ENCODE data around the gene SLC38A4. TPM values are rescaled to one million over a fixed set of nuclear protein-coding genes. Genes with fewer than 3 reads are reported as not detected.

Gene SLC38A4
- total RNA-seq, 1 experiment from 2014 or later: 0.96 TPM

DNA sequence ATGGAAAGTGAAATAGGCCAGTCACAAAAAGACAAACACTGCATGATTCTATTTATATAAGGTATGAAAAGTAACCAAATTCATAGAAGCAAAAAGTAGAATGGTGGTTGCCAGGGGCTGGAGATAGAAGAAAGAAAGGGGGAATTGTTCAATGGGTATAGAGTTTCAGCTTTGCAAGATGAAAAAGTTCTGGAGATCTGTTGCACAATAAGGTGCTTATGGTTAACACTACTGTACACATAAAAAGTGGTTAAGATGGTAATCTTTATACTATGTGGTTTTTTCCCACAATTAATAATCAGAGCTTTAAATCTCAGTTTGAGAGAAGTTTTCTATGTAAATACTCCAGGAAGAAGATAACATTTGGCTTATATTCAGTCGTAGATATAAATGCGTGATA, 73.4 kb downstream of the SLC38A4 start:
- H3K9me3 ChIP-seq (ENCODE audit: control insufficient read depth, low read depth, low read length): no peaks in the 10 kb centered on the region
- H2BK20ac ChIP-seq (ENCODE audit: low read depth, low read length, poor library complexity, severe bottlenecking): no peak overlapping the region
- no peaks in the 10 kb centered on the region for H3K4me1 ChIP-seq (ENCODE audit: insufficient read depth, low read length)
- no peaks in the 10 kb centered on the region for H3K27me3 ChIP-seq (ENCODE audit: insufficient read depth, low read length)
- H3K4me2 ChIP-seq (ENCODE audit: insufficient read depth, insufficient read length, low read length): no peak overlapping the region
- H3K79me1 ChIP-seq (ENCODE audit: insufficient read depth, low read depth, low read length, poor library complexity, severe bottlenecking): no peaks in the 10 kb centered on the region
- H2BK5ac ChIP-seq (ENCODE audit: insufficient read length, low read length): no peak overlapping the region
- no peaks in the 10 kb centered on the region for H4K20me1 ChIP-seq (ENCODE audit: control insufficient read depth, insufficient read depth, insufficient read length)
- H2AFZ ChIP-seq (ENCODE audit: low read length): no peak overlapping the region
- Mint-ChIP-seq H3K9me3 (peaks cover 9 to 10% of the 10 kb centered on the region in 2 experiments; a peak in 4 of 5 replicates), H3K4me3 (no peak overlapping the region), H3K27ac (no peak overlapping the region; a peak in 1 of 7 replicates), H3K36me3 (ENCODE audit: insufficient read depth in 1 of 3, low read depth in 3 of 3) (no peaks in the 10 kb centered on the region), H3K27me3 (ENCODE audit: low read depth) (no peaks in the 10 kb centered on the region), H3K4me1 (no peaks in the 10 kb centered on the region)
- H2BK120ac ChIP-seq (ENCODE audit: low read depth, low read length, poor library complexity, severe bottlenecking): no peak overlapping the region
- no peak overlapping the region for H2BK15ac ChIP-seq (ENCODE audit: low read depth, low read length)
- no peak overlapping the region for H2BK12ac ChIP-seq (ENCODE audit: insufficient read length, low read depth, low read length)
- H4K91ac ChIP-seq (ENCODE audit: insufficient read length, low read depth, low read length): no peak overlapping the region
- H3K14ac ChIP-seq (ENCODE audit: insufficient read depth, low read length): no peak overlapping the region
- no peaks in the 10 kb centered on the region for H3K23me2 ChIP-seq (ENCODE audit: insufficient read length, low read depth, low read length, poor library complexity, severe bottlenecking)
- H3K18ac ChIP-seq (ENCODE audit: insufficient read length, low read depth, low read length): no peak overlapping the region
- no peaks in the 10 kb centered on the region for H3K79me2 ChIP-seq (ENCODE audit: insufficient read depth, low read length)
- no peak overlapping the region for H3K4ac ChIP-seq (ENCODE audit: low read depth, low read length)
- no CpG with 5 or more reads among the region's 2 CpGs for WGBS (ENCODE audit: extremely low coverage, insufficient read length, low lambda C conversion rate)
- no peak overlapping the region for H3K9ac ChIP-seq (ENCODE audit: extremely low read depth, insufficient read length, low read length)
- no peak overlapping the region for H2AK5ac ChIP-seq (ENCODE audit: insufficient read length, low read length)
- DNase-seq: no peak
- H3K23ac ChIP-seq (ENCODE audit: insufficient read length, low read depth, low read length): no peak overlapping the region
- H3K27ac ChIP-seq (ENCODE audit: insufficient read length, low read depth, low read length): no peak overlapping the region
- no peak overlapping the region for H3K56ac ChIP-seq (ENCODE audit: insufficient read length, low read depth, low read length)
- no peak overlapping the region for H4K5ac ChIP-seq (ENCODE audit: insufficient read length, low read depth, low read length)
- no peak overlapping the region for H4K8ac ChIP-seq (replicated peaks; ENCODE audit: insufficient read length, low read depth, low read length)
- TF ChIP-seq, protein P1, sequence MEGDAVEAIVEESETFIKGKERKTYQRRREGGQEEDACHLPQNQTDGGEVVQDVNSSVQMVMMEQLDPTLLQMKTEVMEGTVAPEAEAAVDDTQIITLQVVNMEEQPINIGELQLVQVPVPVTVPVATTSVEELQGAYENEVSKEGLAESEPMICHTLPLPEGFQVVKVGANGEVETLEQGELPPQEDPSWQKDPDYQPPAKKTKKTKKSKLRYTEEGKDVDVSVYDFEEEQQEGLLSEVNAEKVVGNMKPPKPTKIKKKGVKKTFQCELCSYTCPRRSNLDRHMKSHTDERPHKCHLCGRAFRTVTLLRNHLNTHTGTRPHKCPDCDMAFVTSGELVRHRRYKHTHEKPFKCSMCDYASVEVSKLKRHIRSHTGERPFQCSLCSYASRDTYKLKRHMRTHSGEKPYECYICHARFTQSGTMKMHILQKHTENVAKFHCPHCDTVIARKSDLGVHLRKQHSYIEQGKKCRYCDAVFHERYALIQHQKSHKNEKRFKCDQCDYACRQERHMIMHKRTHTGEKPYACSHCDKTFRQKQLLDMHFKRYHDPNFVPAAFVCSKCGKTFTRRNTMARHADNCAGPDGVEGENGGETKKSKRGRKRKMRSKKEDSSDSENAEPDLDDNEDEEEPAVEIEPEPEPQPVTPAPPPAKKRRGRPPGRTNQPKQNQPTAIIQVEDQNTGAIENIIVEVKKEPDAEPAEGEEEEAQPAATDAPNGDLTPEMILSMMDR (conservative IDR thresholded peaks at IDR 0.05): no peak
- no peak overlapping the region for H3T11ph ChIP-seq (ENCODE audit: low read length)
